Stomach (tissue), 4 donors: ENCODE data around the gene ELMO1.

Experiments used
- CTCF ChIP-seq, 7 experiments: fragments of 450-650 bp in 4 of 7; fragments of 200-600 bp in 3 of 7; sonication (generic) in 3 of 7; IDR thresholded peaks; one replicate each; pipeline ENCODE4 v1.5.1; 2016 to 2019; ENCODE audit warnings: antibody characterized with exemption in 7 of 7, control low read depth in 2 of 7, mild to moderate bottlenecking in 1 of 7
- POLR2AphosphoS5 ChIP-seq, 3 donors: sonication (generic); formaldehyde crosslinking; IDR thresholded peaks; one replicate each; pipeline ENCODE4 v1.6.1; 2016; ENCODE audit warnings: antibody characterized with exemption in 3 of 3

- TF ChIP-seq POLR2AphosphoS5 (IDR thresholded peaks at IDR 0.05) (no peak), CTCF (IDR thresholded peaks at IDR 0.05) (no peak)
Measured at GRCh38 chr7:37417107-37417474, 31.6 kb downstream of the ELMO1 start.
